ENCODE measurements around the gene CDC37L1. TPM values are rescaled to one million over a fixed set of nuclear protein-coding genes. Genes with fewer than 3 reads are reported as not detected.

CDC37L1 gene
- total RNA-seq, 6 experiments from 2014 or later = 20.9 to 42.4 (median 30.8) TPM

DNA sequence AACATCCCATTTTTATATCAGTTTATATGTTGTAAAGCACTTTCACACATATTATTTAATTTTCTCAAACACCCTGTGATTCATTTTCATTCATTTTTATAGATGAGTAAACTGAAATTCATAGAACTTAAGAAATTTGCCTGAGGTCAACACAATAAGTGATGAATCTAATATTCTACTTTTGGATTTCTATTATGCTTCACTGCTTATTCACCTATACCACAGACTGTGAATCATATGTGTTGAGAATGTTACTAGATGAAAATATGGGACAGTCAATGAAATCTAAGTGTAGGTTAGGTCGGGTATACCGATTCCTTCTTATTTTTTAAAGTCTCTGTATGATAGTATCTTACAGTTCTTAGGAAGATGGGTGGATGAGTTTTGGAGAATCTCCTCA, 24.8 kb downstream of the CDC37L1 start:
- no peaks in the 10 kb centered on the region for H3K9me3 ChIP-seq
- DNase-seq (no peak), ATAC-seq (no peak)
- peaks cover 0 to 42% (median 12%) of the 10 kb centered on the region in 4 donors for H3K36me3 ChIP-seq
- no peaks in the 10 kb centered on the region for H3K27me3 ChIP-seq
- WGBS (ENCODE audit: insufficient coverage, low coverage, low lambda C conversion rate, missing lambda C conversion rate) = 87% methylated on average over 2 of the region's 2 CpGs
- peaks cover 0 to 22% (median 3%) of the 10 kb centered on the region in 4 donors for H3K4me1 ChIP-seq
- H3K4me3 ChIP-seq = no peak overlapping the region
- intact Hi-C loops (cut with DNase I) = no loop called here
- TF ChIP-seq POLR2A (IDR thresholded peaks at IDR 0.05) = no peak
- TF ChIP-seq, protein P1, sequence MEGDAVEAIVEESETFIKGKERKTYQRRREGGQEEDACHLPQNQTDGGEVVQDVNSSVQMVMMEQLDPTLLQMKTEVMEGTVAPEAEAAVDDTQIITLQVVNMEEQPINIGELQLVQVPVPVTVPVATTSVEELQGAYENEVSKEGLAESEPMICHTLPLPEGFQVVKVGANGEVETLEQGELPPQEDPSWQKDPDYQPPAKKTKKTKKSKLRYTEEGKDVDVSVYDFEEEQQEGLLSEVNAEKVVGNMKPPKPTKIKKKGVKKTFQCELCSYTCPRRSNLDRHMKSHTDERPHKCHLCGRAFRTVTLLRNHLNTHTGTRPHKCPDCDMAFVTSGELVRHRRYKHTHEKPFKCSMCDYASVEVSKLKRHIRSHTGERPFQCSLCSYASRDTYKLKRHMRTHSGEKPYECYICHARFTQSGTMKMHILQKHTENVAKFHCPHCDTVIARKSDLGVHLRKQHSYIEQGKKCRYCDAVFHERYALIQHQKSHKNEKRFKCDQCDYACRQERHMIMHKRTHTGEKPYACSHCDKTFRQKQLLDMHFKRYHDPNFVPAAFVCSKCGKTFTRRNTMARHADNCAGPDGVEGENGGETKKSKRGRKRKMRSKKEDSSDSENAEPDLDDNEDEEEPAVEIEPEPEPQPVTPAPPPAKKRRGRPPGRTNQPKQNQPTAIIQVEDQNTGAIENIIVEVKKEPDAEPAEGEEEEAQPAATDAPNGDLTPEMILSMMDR (IDR thresholded peaks at IDR 0.05) = no peak
- H3K27ac ChIP-seq = no peak overlapping the region

DNA sequence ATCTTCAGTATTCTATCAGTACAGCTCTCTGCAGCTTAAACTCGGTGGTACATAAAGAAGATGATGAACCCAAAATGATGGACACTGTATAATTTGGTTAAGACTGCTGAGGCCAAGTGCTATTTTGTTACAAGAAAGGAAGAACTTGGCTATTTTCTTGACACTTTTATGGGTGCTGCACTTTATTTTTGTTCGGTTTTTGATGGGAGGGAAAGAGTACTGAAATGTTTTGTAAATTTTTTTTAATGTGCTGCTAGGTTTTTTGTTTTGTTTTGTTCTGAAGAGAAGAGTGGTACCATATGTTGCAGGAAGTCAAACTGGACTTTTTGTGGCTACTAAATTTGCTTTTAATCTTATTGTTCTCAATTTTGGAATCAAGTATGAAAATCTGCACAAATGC, 26.7 kb downstream of the CDC37L1 start:
- DNase-seq = no peak
- Histone ChIP-seq H3K36me3 (peaks cover 0 to 48% (median 12%) of the 10 kb centered on the region in 4 donors), H3K27ac (no peak overlapping the region), H3K4me1 (peaks cover 0 to 4% (median 0%) of the 10 kb centered on the region in 4 donors), H3K27me3 (no peaks in the 10 kb centered on the region), H3K9me3 (no peaks in the 10 kb centered on the region), H3K4me3 (no peak overlapping the region)
- TF ChIP-seq, protein P1 (IDR thresholded peaks at IDR 0.05) = no peak
- no peak for TF ChIP-seq POLR2A (IDR thresholded peaks at IDR 0.05)
- 51% methylated on average over 2 of the region's 2 CpGs for WGBS (ENCODE audit: insufficient coverage, low coverage, low lambda C conversion rate, missing lambda C conversion rate)
- no peak for ATAC-seq
- intact Hi-C loops (cut with DNase I) = no loop called here

DNA sequence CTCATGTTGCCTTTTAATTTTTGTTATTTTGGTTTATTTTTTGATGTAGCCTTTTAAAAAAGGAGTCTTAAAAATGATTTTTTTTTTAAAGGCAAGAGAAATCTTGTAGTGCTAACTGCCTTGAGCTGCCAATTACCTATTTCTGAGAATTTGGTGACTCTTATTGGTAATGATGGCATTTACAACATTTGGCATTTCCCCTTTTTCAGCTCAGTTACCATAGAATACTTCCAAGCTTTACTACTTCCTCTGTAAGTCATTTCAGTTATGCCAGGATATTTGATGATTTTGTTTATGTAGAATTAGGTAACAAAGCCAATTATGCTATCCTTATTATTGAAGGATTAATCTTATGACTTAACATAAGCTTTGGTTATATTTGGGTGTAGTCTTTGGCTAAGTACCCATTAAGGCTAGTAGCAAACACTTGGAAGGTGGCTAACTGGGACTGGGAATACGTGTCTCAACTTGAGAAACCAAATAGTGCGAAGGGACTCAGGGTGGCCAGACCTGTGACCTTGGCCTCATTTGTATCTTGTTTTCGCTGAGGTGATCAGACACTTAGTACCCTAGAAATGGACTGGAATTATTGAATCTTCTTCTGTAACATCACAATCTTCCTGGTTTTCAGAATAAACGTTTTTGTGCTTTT, 27.7 kb downstream of the CDC37L1 start:
- Histone ChIP-seq H3K4me3 (no peak overlapping the region), H3K27ac (no peak overlapping the region), H3K36me3 (peaks cover 0 to 51% (median 11%) of the 10 kb centered on the region in 4 donors), H3K4me1 (no peaks in the 10 kb centered on the region), H3K27me3 (no peaks in the 10 kb centered on the region), H3K9me3 (no peaks in the 10 kb centered on the region)
- DNase-seq = no peak
- TF ChIP-seq POLR2A (IDR thresholded peaks at IDR 0.05) = no peak
- TF ChIP-seq, protein P1 (IDR thresholded peaks at IDR 0.05) = no peak
- intact Hi-C loops (cut with DNase I) = no loop called here
- 50% methylated on average over 4 of the region's 4 CpGs for WGBS (ENCODE audit: insufficient coverage, low coverage, low lambda C conversion rate, missing lambda C conversion rate)
- ATAC-seq = peak in 1 of 4 donors; percentile 28

DNA sequence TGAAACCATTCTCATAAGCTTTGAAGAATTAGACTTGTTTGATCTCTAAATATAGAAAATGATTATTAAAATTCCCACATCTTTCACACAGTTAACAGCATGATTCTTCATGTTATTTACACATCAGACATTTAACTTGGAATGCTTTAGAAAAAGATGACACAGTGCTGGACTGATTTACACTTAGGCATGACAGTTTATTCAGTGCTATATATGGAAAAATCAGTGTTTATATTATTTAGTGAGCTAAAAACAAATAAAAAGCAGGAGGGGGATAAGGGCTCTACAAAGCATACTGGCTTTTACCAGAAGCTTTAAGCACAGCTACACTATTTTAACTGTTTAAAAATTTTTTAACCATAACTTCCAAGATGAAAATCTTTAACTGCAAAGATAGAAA, 30.0 kb downstream of the CDC37L1 start:
- no peaks in the 10 kb centered on the region for H3K4me1 ChIP-seq
- no peak overlapping the region for H3K27ac ChIP-seq
- TF ChIP-seq, protein P1 (IDR thresholded peaks at IDR 0.05) = no peak
- no peak for TF ChIP-seq POLR2A (IDR thresholded peaks at IDR 0.05)
- H3K4me3 ChIP-seq = no peak overlapping the region
- H3K27me3 ChIP-seq = no peaks in the 10 kb centered on the region
- peaks cover 0 to 46% (median 11%) of the 10 kb centered on the region in 4 donors for H3K36me3 ChIP-seq
- intact Hi-C loops (cut with DNase I) = no loop called here
- no peak for ATAC-seq
- no peak for DNase-seq
- H3K9me3 ChIP-seq = no peaks in the 10 kb centered on the region
